ENCODE results near the gene UNC13C. TPM values are rescaled to one million over a fixed set of nuclear protein-coding genes. Genes with fewer than 3 reads are reported as not detected.

UNC13C gene
- total and polyA plus RNA-seq, 10 of the 15 experiments (the other 5 are each of a cell fraction or from before 2014, with no cell fraction given): 9.9 to 81.3 (median 25.0) TPM

DNA sequence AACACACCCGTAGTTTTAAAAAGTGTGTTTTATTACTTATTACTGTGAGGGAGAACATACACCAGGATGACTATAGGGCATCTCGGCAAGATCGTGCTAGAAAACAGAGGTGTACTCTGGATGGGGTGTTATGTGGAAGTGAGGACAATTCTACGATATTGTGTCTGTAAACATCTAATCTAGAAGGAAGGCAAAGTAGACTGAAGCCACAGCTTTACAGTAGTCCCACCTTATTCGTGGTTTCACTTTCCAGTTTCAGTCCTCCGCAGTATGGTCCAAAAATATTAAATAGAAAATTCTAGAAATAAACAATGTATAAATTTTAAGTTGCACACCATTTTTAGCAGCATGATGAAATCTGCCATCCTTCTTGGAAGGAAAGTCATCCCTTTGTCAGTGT is 277.9 kb downstream of the UNC13C start (continued):
- TF ChIP-seq, protein P1, sequence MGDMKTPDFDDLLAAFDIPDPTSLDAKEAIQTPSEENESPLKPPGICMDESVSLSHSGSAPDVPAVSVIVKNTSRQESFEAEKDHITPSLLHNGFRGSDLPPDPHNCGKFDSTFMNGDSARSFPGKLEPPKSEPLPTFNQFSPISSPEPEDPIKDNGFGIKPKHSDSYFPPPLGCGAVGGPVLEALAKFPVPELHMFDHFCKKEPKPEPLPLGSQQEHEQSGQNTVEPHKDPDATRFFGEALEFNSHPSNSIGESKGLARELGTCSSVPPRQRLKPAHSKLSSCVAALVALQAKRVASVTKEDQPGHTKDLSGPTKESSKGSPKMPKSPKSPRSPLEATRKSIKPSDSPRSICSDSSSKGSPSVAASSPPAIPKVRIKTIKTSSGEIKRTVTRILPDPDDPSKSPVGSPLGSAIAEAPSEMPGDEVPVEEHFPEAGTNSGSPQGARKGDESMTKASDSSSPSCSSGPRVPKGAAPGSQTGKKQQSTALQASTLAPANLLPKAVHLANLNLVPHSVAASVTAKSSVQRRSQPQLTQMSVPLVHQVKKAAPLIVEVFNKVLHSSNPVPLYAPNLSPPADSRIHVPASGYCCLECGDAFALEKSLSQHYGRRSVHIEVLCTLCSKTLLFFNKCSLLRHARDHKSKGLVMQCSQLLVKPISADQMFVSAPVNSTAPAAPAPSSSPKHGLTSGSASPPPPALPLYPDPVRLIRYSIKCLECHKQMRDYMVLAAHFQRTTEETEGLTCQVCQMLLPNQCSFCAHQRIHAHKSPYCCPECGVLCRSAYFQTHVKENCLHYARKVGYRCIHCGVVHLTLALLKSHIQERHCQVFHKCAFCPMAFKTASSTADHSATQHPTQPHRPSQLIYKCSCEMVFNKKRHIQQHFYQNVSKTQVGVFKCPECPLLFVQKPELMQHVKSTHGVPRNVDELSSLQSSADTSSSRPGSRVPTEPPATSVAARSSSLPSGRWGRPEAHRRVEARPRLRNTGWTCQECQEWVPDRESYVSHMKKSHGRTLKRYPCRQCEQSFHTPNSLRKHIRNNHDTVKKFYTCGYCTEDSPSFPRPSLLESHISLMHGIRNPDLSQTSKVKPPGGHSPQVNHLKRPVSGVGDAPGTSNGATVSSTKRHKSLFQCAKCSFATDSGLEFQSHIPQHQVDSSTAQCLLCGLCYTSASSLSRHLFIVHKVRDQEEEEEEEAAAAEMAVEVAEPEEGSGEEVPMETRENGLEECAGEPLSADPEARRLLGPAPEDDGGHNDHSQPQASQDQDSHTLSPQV (IDR thresholded peaks at IDR 0.05): no peak
- TF ChIP-seq RAD21 (IDR thresholded peaks at IDR 0.05; ENCODE audit: insufficient read depth, low read depth, low read length) (no peak), MYB (IDR thresholded peaks at IDR 0.05; ENCODE audit: borderline replicate concordance, low read depth, low read length) (no peak)

DNA sequence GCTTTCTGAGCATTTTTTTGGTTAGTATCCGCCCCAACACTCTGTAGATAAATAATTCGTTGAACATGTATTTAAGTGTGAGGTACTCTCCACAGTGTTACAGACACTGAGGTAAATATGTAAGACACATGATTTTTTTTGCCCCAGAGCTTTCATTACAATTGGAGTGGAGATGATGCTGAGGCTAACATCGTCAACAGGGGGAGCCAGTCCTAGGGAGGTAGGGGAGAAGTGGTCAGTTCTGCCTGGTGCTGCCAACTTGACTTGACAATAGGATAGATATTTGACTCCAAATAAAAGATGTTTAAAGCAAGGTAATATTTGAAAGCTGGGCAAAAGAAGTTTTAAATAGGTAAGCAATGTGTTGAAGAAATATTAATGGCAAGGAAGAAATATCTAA is 295.7 kb downstream of the UNC13C start:
- Histone ChIP-seq H3K27ac (ENCODE audit: control insufficient read depth, insufficient read depth) (no peak overlapping the region), H3K36me3 (ENCODE audit: control insufficient read depth in 2 of 2, insufficient read depth in 2 of 2, low read length in 1 of 2) (no peaks in the 10 kb centered on the region), H3K9me3 (replicated peaks; ENCODE audit: control insufficient read depth, insufficient read depth, low read length) (no peaks in the 10 kb centered on the region), H4K20me1 (ENCODE audit: control insufficient read depth, insufficient read depth) (no peaks in the 10 kb centered on the region), H3K9ac (ENCODE audit: control insufficient read depth, insufficient read depth, low read length) (no peak overlapping the region), H3K4me1 (ENCODE audit: control insufficient read depth, insufficient read depth, low read length) (no peaks in the 10 kb centered on the region), H3K4me2 (ENCODE audit: control insufficient read depth, insufficient read depth) (no peak overlapping the region), H3K4me3 (no peak overlapping the region), H2AFZ (ENCODE audit: control insufficient read depth, low read depth, low read length) (no peak overlapping the region), H3K27me3 (replicated peaks in 1 of 2; ENCODE audit: control insufficient read depth in 2 of 2, insufficient read depth in 2 of 2, low read length in 1 of 2) (no peaks in the 10 kb centered on the region), H3K79me2 (ENCODE audit: control insufficient read depth, insufficient read depth, low read length) (no peaks in the 10 kb centered on the region)
- CTCF ChIA-PET: interaction anchor here (0.7 to 1.2 kb wide), 3 partner anchors 10 to 311 kb away, joined by 3 read pairs; no protein-coding TSS in a partner anchor
- in situ Hi-C loops (cut with MboI): no loop called here
- RAD21 ChIA-PET (ENCODE audit: unreplicated experiment): interaction anchor here (1.0 kb wide), 1 partner anchor 110 kb away, joined by 3 read pairs; no protein-coding TSS in a partner anchor
- TF ChIP-seq RAD21 (IDR thresholded peaks at IDR 0.05; ENCODE audit: insufficient read depth, low read depth, low read length): 0 out of 2 replicates have a peak, but pooled peaks have one; percentile 2
- TF ChIP-seq, protein P2, sequence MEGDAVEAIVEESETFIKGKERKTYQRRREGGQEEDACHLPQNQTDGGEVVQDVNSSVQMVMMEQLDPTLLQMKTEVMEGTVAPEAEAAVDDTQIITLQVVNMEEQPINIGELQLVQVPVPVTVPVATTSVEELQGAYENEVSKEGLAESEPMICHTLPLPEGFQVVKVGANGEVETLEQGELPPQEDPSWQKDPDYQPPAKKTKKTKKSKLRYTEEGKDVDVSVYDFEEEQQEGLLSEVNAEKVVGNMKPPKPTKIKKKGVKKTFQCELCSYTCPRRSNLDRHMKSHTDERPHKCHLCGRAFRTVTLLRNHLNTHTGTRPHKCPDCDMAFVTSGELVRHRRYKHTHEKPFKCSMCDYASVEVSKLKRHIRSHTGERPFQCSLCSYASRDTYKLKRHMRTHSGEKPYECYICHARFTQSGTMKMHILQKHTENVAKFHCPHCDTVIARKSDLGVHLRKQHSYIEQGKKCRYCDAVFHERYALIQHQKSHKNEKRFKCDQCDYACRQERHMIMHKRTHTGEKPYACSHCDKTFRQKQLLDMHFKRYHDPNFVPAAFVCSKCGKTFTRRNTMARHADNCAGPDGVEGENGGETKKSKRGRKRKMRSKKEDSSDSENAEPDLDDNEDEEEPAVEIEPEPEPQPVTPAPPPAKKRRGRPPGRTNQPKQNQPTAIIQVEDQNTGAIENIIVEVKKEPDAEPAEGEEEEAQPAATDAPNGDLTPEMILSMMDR (IDR thresholded peaks at IDR 0.05 in 2 of 3, conservative IDR thresholded peaks at IDR 0.05 in 1 of 3; ENCODE audit: control insufficient read depth in 2 of 3, extremely low read depth in 1 of 3, insufficient read depth in 1 of 3, low read depth in 3 of 3, low read length in 3 of 3): peak in 1 of 3 experiments; percentile 6; a peak in 1 of 6 replicates
- no peak for TF ChIP-seq PML (IDR thresholded peaks at IDR 0.05; ENCODE audit: low read length)
- POLR2A ChIA-PET: no interaction called here
- ATAC-seq (no peak; the same call in 2 of the 3 replicates), DNase-seq (ENCODE audit: low read depth, low spot score) (no peak), FAIRE-seq (no peak)
- BruUV-seq (replicated peaks): no TSS peak
- 0% methylated on average over 3 of the region's 3 CpGs for WGBS (ENCODE audit: insufficient coverage, insufficient replicate concordance, low lambda C conversion rate, missing lambda C conversion rate)
- intact Hi-C loops (cut with micrococcal nuclease; ENCODE audit: unreplicated experiment): no loop called here
- SMC1A ChIA-PET (ENCODE audit: uncharacterized antibody, unreplicated experiment): interaction anchor here (0.6 to 1.5 kb wide), 5 partner anchors 10 to 311 kb away, joined by 3 to 4 read pairs (median 3); no protein-coding TSS in a partner anchor

Data from GM12878 (cell line).